ENCODE data around the gene RREB1. TPM values are rescaled to one million over a fixed set of nuclear protein-coding genes. Genes with fewer than 3 reads are reported as not detected.

The RREB1 gene
- total RNA-seq, 1 donor from 2014 or later, result 43.9 TPM

DNA sequence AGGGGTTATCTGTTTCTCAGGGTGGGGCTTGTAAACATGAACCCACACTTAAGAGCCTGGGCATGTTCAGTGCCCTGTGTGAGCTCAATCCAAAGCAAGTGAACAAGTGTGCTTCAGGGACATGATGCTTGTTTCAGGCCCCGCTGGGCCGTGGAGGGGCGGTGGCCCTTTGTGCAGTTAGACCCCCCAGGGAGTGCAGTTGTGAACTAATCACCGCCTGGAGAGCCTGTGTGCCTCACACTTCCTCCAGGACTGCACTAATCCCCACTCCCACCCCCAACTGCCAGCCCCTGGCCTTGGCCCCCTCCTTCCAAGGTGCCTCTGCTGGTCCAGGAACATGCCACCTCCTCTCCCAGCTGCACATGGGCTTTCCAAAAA is 58.1 kb downstream of the RREB1 start:
- peak overlapping the region; percentile 71 for H3K4me3 Mint-ChIP-seq

DNA sequence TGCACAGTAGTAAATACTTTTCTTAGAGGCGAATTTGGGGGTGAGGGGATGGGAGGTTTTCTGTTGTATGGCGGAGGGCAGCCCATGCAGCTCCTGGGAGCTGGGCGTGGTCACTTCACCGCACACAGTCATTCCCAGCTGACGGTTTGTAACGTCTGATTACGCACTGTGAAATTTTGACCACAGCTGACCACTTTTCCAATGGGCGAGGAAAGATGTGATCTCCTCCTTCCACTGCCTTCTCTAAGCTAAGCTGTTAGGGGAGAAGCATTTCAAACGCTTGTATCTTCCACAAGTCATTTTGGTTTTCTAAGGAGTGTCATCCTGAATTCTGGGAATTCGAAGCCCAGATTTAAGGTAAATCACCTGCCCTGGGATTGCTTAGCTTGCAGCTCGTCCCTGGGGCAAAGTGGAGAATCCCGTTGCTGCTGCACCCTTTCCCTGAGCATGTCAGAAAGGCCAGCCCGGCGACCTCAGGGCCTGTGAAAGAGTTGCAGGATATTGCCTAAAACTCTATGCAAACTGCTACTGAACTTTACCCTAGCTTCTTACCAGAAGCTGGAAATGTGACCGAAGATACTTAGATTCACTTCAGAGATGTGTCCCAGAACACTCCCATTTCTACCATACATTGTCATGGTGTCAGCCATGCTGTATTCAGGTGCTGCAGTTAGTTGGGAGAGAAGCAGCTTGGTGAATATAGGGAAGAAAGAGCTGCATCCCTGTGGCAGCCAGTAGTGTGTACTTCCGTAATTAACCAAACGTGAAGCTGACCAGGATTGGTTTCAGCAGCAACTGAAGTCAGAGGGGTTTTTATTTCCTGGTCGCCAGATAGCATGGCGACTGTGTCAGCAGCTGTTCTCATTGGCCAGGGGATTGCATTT is 58.9 kb downstream of the RREB1 start:
- Mint-ChIP-seq H3K4me1 (ENCODE audit: unreplicated experiment) (peaks cover 77% of the 10 kb centered on the region), H3K27me3 (no peaks in the 10 kb centered on the region)

More for the DNA sequence above, 58.1 kb downstream of the RREB1 start:
- no peak for DNase-seq (ENCODE audit: extremely low spot score, unreplicated experiment)
- peaks cover 78% of the 10 kb centered on the region for H3K4me1 Mint-ChIP-seq (ENCODE audit: unreplicated experiment)
- no peaks in the 10 kb centered on the region for H3K9me3 Mint-ChIP-seq
- H3K27me3 Mint-ChIP-seq, result no peaks in the 10 kb centered on the region
- peak overlapping the region; percentile 87 for H3K27ac Mint-ChIP-seq
- no peaks in the 10 kb centered on the region for H3K36me3 Mint-ChIP-seq
- TF ChIP-seq, protein P1, sequence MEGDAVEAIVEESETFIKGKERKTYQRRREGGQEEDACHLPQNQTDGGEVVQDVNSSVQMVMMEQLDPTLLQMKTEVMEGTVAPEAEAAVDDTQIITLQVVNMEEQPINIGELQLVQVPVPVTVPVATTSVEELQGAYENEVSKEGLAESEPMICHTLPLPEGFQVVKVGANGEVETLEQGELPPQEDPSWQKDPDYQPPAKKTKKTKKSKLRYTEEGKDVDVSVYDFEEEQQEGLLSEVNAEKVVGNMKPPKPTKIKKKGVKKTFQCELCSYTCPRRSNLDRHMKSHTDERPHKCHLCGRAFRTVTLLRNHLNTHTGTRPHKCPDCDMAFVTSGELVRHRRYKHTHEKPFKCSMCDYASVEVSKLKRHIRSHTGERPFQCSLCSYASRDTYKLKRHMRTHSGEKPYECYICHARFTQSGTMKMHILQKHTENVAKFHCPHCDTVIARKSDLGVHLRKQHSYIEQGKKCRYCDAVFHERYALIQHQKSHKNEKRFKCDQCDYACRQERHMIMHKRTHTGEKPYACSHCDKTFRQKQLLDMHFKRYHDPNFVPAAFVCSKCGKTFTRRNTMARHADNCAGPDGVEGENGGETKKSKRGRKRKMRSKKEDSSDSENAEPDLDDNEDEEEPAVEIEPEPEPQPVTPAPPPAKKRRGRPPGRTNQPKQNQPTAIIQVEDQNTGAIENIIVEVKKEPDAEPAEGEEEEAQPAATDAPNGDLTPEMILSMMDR (conservative IDR thresholded peaks at IDR 0.05), result no peak

DNA sequence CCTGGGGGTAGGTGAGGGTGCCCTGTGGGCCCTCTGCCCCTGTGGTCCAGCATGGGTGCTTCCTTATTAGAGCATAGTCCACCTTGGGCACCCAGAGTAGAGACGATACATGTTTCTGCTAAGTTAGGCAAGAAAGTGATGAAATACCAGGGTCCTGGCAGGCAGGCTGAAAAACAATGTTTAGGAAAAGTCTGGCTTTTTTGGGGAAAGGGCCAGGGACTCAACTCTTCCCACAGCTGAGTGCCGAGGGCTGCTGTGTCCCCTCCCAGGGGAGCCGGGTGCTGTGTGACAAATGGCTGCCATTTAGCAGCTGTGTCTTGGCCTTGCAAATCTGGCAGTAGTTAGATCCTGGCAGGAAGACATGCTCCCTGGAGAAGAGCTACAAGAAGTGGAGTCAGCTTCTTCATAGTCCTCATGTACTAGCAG is 61.5 kb downstream of the RREB1 start:
- TF ChIP-seq, protein P1 (conservative IDR thresholded peaks at IDR 0.05), result no peak
- Mint-ChIP-seq H3K4me3 (no peak overlapping the region), H3K4me1 (ENCODE audit: unreplicated experiment) (peaks cover 63% of the 10 kb centered on the region), H3K36me3 (no peaks in the 10 kb centered on the region), H3K27ac (peak overlapping the region; percentile 79), H3K27me3 (no peaks in the 10 kb centered on the region), H3K9me3 (no peaks in the 10 kb centered on the region)
- no peak for DNase-seq (ENCODE audit: extremely low spot score, unreplicated experiment)

More for the DNA sequence above, 58.9 kb downstream of the RREB1 start:
- DNase-seq (ENCODE audit: extremely low spot score, unreplicated experiment), result no peak
- TF ChIP-seq, protein P1 (conservative IDR thresholded peaks at IDR 0.05), result no peak
- peak overlapping the region; percentile 81 for H3K27ac Mint-ChIP-seq
- H3K9me3 Mint-ChIP-seq, result no peaks in the 10 kb centered on the region
- no peaks in the 10 kb centered on the region for H3K36me3 Mint-ChIP-seq
- peak overlapping the region; percentile 31 for H3K4me3 Mint-ChIP-seq

DNA sequence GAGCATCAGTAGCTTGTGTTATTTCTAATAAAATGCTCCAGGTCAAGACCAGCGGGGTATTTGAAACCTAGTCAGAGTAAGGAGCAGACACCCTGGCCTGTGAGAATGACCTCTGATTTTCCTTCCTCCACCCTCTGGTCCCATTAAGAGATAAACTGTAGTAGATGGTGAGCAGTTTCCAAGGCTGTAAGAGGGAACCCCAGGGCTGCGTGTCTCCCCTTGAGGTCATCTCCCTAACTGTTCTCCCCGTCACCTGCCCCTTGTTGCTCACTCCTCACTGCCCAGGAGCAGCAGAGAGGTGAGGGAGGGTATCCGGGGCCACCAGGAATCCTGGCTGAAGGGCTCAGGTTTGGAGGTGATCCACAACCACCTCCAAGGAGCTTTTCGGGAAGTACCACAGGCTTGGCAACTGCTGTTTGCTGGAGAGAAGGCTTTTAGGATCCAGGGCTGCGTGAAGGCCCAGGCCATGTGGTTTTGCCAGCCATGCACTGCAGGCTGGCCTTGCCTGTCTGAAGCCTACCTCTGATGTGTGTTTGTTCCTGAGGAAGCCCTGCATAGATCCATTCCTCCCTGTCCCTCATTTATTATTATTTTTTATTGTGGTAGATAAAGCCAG is 62.5 kb downstream of the RREB1 start:
- Mint-ChIP-seq H3K27me3 (no peaks in the 10 kb centered on the region), H3K27ac (peak overlapping the region; percentile 77), H3K4me3 (no peak overlapping the region), H3K36me3 (no peaks in the 10 kb centered on the region), H3K4me1 (ENCODE audit: unreplicated experiment) (peaks cover 58% of the 10 kb centered on the region), H3K9me3 (no peaks in the 10 kb centered on the region)
- no peak for DNase-seq (ENCODE audit: extremely low spot score, unreplicated experiment)
- TF ChIP-seq, protein P1 (conservative IDR thresholded peaks at IDR 0.05), result no peak

DNA sequence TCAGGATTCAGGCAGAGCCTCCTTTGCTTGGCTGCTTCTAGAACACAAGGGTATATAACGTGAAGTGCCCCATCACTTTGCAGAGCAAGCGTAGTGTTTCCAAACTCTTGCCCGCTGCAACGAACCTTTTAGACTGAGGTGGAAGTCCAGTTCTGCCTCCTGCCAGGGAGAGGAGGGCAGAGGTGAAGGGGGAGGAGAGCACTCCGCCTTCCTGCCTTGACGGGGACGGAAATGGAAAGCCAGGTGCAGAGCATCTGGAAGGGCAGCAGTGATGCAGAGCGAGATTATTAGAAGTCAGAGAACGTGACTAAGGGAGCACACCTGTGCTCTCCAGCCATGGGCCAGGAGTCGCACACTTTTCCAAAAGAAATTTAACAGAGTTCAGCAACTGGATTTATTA is 63.4 kb downstream of the RREB1 start:
- H3K4me1 Mint-ChIP-seq (ENCODE audit: unreplicated experiment), result peaks cover 57% of the 10 kb centered on the region
- DNase-seq (ENCODE audit: extremely low spot score, unreplicated experiment), result no peak
- no peak overlapping the region for H3K4me3 Mint-ChIP-seq
- H3K27me3 Mint-ChIP-seq, result no peaks in the 10 kb centered on the region
- no peaks in the 10 kb centered on the region for H3K9me3 Mint-ChIP-seq
- TF ChIP-seq, protein P1 (conservative IDR thresholded peaks at IDR 0.05), result no peak
- no peaks in the 10 kb centered on the region for H3K36me3 Mint-ChIP-seq
- peak overlapping the region; percentile 77 for H3K27ac Mint-ChIP-seq
